Kidney (tissue), 14 donors: Measurements from ENCODE around the gene NPC1. TPM values are rescaled to one million over a fixed set of nuclear protein-coding genes. Genes with fewer than 3 reads are reported as not detected.
"Not testable (repeated sequence)": the region's sequence is repeated elsewhere in the genome, so short reads cannot be mapped to it uniquely, and the experiment has no call there.

Experiments used
- DNase-seq, 5 donors: peaks; one replicate each; pipeline ENCODE4 v3.0.0-alpha.2; 2013 to 2020
- FAIRE-seq: peaks from 2 replicates; lab custom pipeline; 2012; peaks lifted over from hg19 to GRCh38; lab: Jason Lieb, UNC
- H3K27ac ChIP-seq, 2 donors: one replicate each; pipeline ENCODE4 v1.7.0; 2013; ENCODE audit warnings: low read depth in 2 of 2, low read length in 2 of 2, inconsistent platforms in 1 of 2
- H3K27me3 ChIP-seq: one replicate; pipeline ENCODE4 v1.7.1; 2013; ENCODE audit warnings: low read length, inconsistent platforms; ENCODE audit not compliant: control insufficient read depth, insufficient read depth
- H3K36me3 ChIP-seq, 3 donors: one replicate each; pipeline versions ENCODE4 v1.7.0 to v1.7.1; 2013; ENCODE audit warnings: low read length in 3 of 3, control low read depth in 1 of 3, inconsistent platforms in 1 of 3; ENCODE audit not compliant: insufficient read depth in 3 of 3, control insufficient read depth in 2 of 3
- H3K4me1 ChIP-seq, 3 donors: one replicate each; pipeline versions ENCODE4 v1.7.0 to v1.7.1; 2013; ENCODE audit warnings: low read length in 3 of 3, inconsistent platforms in 1 of 3, low read depth in 1 of 3; ENCODE audit not compliant: control insufficient read depth in 2 of 3, insufficient read depth in 2 of 3
- H3K4me3 ChIP-seq, 3 donors: one replicate each; pipeline versions ENCODE4 v1.7.0 to v1.8.1; 2013; ENCODE audit warnings: low read length in 3 of 3, control low read depth in 1 of 3, inconsistent platforms in 1 of 3
- H3K9ac ChIP-seq, 3 donors: one replicate each; pipeline versions ENCODE4 v1.7.0 to v1.7.1; 2013; ENCODE audit warnings: low read length in 3 of 3, control low read depth in 1 of 3, inconsistent platforms in 1 of 3
- H3K9me3 ChIP-seq, 3 donors: one replicate each; pipeline versions ENCODE4 v1.7.0 to v1.7.1; 2013; ENCODE audit warnings: low read length in 3 of 3, control low read depth in 1 of 3, inconsistent platforms in 1 of 3; ENCODE audit not compliant: control insufficient read depth in 2 of 3, insufficient read depth in 1 of 3
- CTCF ChIP-seq: IDR thresholded peaks from 3 replicates; pipeline ENCODE4 v1.5.1; 2012; ENCODE audit warnings: mild to moderate bottlenecking, moderate library complexity, borderline replicate concordance; ENCODE audit not compliant: insufficient read depth; ENCODE audit errors: extremely low read depth
- intact Hi-C: fragments of 100-400 bp; cut with DNase I; formaldehyde crosslinking; loops from one replicate; pipeline ENCODE4 v1.11.1; 2022
- polyA plus RNA-seq: library from polyadenylated mRNA; stranded (reverse); fragments of 350-450 nt; fragmentation: Illumina TruSeq; extraction: RNeasy Lipid Tissue Mini Kit (QIAGEN cat#74804); gene quantifications from one replicate; pipeline ENCODE4 v1.2.3, GENCODE V29; 2014; ENCODE audit warnings: low read depth, low replicate concordance; ENCODE audit not compliant: insufficient read depth
- total RNA-seq: library from RNA; stranded (reverse); fragmentation: NEBNext Ultra II Directional; extraction: Animal tissue kit (Norgen Biotek cat#: 25700); gene quantifications from one replicate; pipeline ENCODE4 v1.2.1, GENCODE V29; 2021
- donor health status: control.
- donor health status: control.
- donor health status: control.
- donor health status: control.
- donor health status: control.
- donor health status: DM: yes; HTN: yes; CAD: no.
- donor health status: Normal renal cell carcinoma (clear cell type).

The NPC1 gene
- total and polyA plus RNA-seq, 2 donors from 2014 or later = 16.0 to 50.2 TPM

DNA sequence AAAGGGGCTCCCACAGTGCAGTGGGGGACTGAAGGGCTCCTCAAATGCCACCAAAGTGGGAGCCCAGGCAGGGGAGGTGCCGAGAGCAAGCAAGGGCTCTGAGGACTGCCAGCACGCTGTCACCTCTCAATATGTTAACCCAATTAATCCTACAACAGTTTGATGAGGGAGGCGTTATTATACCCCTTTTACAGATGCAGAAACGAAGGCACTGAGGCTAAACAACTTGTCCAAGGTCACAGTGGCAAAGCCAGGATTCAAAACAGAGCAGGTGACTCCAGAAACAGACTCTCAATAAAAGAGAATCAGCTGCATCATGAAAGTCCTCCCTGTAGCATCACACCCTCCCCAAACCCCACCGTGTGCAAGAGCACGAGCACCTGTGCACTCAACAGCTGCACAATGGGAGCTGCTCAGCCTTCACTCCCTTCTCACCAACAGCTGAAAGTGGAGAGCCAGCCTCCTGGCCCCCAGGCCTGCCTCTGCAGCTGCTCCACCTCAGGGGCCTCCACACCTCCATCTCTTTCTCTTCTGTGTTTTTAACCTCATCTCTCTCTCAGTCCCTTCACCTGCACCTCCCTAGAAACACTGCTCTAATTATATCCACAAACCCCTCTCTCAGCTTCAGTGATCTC, 8.1 kb downstream of the NPC1 start:
- no peak overlapping the region for H3K9ac ChIP-seq
- H3K4me3 ChIP-seq = no peak overlapping the region
- intact Hi-C loops = no loop called here
- H3K4me1 ChIP-seq = peaks cover 0 to 12% (median 0%) of the 10 kb centered on the region in 3 donors
- H3K9me3 ChIP-seq = no peaks in the 10 kb centered on the region
- no peak for TF ChIP-seq CTCF
- no peaks in the 10 kb centered on the region for H3K27me3 ChIP-seq
- no peaks in the 10 kb centered on the region for H3K36me3 ChIP-seq
- FAIRE-seq (no peak), DNase-seq (no peak)
- no peak overlapping the region for H3K27ac ChIP-seq

DNA sequence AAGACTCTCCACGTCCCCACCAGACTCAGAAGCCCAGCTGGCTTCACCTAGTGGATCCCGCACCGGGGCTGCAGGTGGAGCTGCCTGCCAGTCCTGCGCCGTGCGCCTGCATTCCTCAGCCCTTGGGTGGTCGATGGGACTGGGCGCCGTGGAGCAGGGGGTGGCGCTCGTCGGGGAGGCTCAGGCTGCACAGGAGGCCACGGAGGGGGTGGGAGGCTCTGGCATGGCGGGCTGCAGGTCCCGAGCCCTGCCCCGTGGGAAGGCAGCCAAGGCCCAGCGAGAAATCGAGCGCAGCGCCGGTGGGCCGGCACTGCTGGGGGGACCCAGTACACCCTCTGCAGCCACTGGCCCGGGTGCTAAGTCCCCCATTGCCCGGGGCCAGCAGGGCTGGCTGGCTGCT, 8.8 kb downstream of the NPC1 start:
- H3K27ac ChIP-seq, intact Hi-C loops, H3K9me3 ChIP-seq, DNase-seq, H3K4me3 ChIP-seq, H3K36me3 ChIP-seq, H3K9ac ChIP-seq, FAIRE-seq, H3K27me3 ChIP-seq: not testable (repeated sequence)
- peaks cover 0 to 10% (median 0%) of the 10 kb centered on the region in 3 donors for H3K4me1 ChIP-seq

GRCh38 chr18:23575309-23575651, 11.0 kb downstream of the NPC1 start:
- intact Hi-C loops = no loop called here
- Histone ChIP-seq H3K9ac (no peak overlapping the region), H3K27me3 (no peaks in the 10 kb centered on the region), H3K9me3 (no peaks in the 10 kb centered on the region), H3K4me1 (peaks cover 0 to 6% (median 0%) of the 10 kb centered on the region in 3 donors), H3K36me3 (peaks cover 0 to 3% (median 0%) of the 10 kb centered on the region in 3 donors), H3K27ac (no peak overlapping the region), H3K4me3 (no peak overlapping the region)
- DNase-seq (no peak), FAIRE-seq (no peak)
- no peak for TF ChIP-seq CTCF

DNA sequence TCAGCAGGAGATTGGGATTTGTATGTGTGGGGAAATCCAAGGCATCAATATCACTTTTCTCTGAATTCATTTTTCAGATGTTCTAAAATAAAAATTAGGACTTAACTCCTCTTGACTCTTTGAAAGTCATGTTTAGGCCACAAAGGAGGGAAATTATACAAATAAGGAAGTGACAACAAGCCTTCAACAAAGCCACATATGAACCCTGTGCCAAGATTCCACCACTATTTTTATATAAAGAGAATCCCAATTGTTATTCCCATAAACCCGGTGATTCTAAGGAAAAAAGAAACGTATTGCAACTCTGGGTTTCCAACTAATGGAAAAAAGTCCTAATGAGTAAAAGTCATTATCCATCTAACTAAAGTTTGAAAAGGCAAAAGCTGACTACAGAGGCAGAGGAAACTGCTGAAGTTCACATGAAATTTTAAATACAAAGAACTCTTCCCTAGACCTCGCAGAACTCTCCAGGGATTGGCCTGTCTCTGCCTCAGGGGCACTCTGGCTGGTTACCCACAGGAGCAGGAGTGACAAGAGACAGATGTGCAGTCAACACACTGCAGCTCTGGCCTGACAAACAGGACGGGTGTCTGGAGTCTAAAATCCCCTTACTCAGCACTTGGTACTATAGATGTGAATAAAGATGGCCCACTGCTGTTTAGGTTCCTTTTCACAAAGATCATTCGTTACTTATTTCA, 11.5 kb downstream of the NPC1 start:
- intact Hi-C loops = no loop called here
- H3K9ac ChIP-seq = no peak overlapping the region
- no peak for TF ChIP-seq CTCF
- no peaks in the 10 kb centered on the region for H3K27me3 ChIP-seq
- no peaks in the 10 kb centered on the region for H3K9me3 ChIP-seq
- H3K36me3 ChIP-seq = peaks cover 0 to 4% (median 0%) of the 10 kb centered on the region in 3 donors
- H3K4me1 ChIP-seq = peaks cover 0 to 6% (median 0%) of the 10 kb centered on the region in 3 donors
- FAIRE-seq = no peak
- no peak overlapping the region for H3K4me3 ChIP-seq
- DNase-seq = no peak
- H3K27ac ChIP-seq = peak overlapping the region in 1 of 2 donors; percentile 69
